Endothelial cell of umbilical vein (primary cell): ENCODE data around the gene LONP2. TPM values are rescaled to one million over a fixed set of nuclear protein-coding genes. Genes with fewer than 3 reads are reported as not detected.

Experiments used
- BruUV-seq: library from RNA; stranded (reverse); fragments of 400-500 nt; replicated peaks from 2 replicates; lab custom pipeline; 2021; lab: Mats Ljungman, UMichigan
- CTCF ChIA-PET: fragments of 300-600, 350-600 bp; sonication (Branson Sonifier 250); formaldehyde crosslinking; loops from one replicate; lab custom pipeline; 2021; ENCODE audit warnings: antibody characterized with exemption, inconsistent platforms; lab: Charles Lee
- POLR2A ChIA-PET: fragments of 300-600, 350-600 bp; sonication (Branson Sonifier 250); formaldehyde crosslinking; loops from one replicate; lab custom pipeline; 2021; ENCODE audit warnings: antibody characterized with exemption, inconsistent platforms; lab: Charles Lee
- DNase-seq: peaks from one replicate; pipeline ENCODE4 v3.0.0-alpha.2; 2011; ENCODE audit warnings: low read depth, low spot score
- FAIRE-seq: peaks from 2 replicates; lab custom pipeline; 2011; peaks lifted over from hg19 to GRCh38; lab: Jason Lieb, UNC
- H2AFZ ChIP-seq: 2 replicates; pipeline ENCODE4 v1.6.0; 2012; ENCODE audit warnings: low read depth, low read length, control low read depth, inconsistent platforms
- H3K27ac ChIP-seq: 2 replicates; pipeline ENCODE4 v1.5.1; 2011; ENCODE audit warnings: low read depth, mild to moderate bottlenecking, control low read depth, low read length, moderate library complexity; ENCODE audit not compliant: insufficient read depth
- H3K27me3 ChIP-seq, 2 experiments: 2 replicates each; pipeline versions ENCODE4 v1.6.0 to v1.6.1; 2011; ENCODE audit warnings: low read length in 2 of 2, mixed read lengths in 1 of 2; ENCODE audit not compliant: control insufficient read depth in 2 of 2, insufficient read depth in 2 of 2
- H3K36me3 ChIP-seq, 2 experiments: 2 replicates in 1 of 2; 3 replicates in 1 of 2; pipeline ENCODE4 v1.5.1; 2011; ENCODE audit warnings: low read length in 2 of 2, mild to moderate bottlenecking in 1 of 2, moderate library complexity in 1 of 2; ENCODE audit not compliant: control insufficient read depth in 2 of 2, insufficient read depth in 2 of 2; ENCODE audit errors: extremely low read depth in 1 of 2
- H3K4me1 ChIP-seq: 3 replicates; pipeline ENCODE4 v1.5.1; 2011; ENCODE audit warnings: mild to moderate bottlenecking, low read length; ENCODE audit not compliant: control insufficient read depth, insufficient read depth; ENCODE audit errors: extremely low read depth
- H3K4me2 ChIP-seq: 2 replicates; pipeline ENCODE4 v1.6.1; 2011; ENCODE audit warnings: low read length, control low read depth, mixed read lengths; ENCODE audit not compliant: insufficient read depth
- H3K4me3 ChIP-seq, 3 experiments: fragments of 200-600 bp in 1 of 3; sonication (generic), shearing (Covaris generic) in 1 of 3; replicated peaks in 1 of 3; 2 replicates each; pipeline ENCODE4 v1.5.1; 2011 to 2016; ENCODE audit warnings: control low read depth in 3 of 3, low read length in 3 of 3, mild to moderate bottlenecking in 2 of 3, inconsistent platforms in 1 of 3, low read depth in 1 of 3, moderate library complexity in 1 of 3; ENCODE audit not compliant: insufficient read depth in 1 of 3
- H3K79me2 ChIP-seq: 2 replicates; pipeline ENCODE4 v1.6.0; 2012; ENCODE audit warnings: low read length, inconsistent platforms; ENCODE audit not compliant: control insufficient read depth, insufficient read depth
- H3K9ac ChIP-seq: replicated peaks from 2 replicates; pipeline ENCODE3; 2011; ENCODE audit warnings: low read length, control low read depth; ENCODE audit not compliant: insufficient read depth; ENCODE audit errors: extremely low read depth
- H3K9me1 ChIP-seq: replicated peaks from 3 replicates; pipeline ENCODE4 v1.6.0; 2011; ENCODE audit warnings: mild to moderate bottlenecking, low read length; ENCODE audit not compliant: control insufficient read depth, insufficient read depth; ENCODE audit errors: extremely low read depth
- H3K9me3 ChIP-seq: replicated peaks from 2 replicates; pipeline ENCODE4 v1.5.1; 2012; ENCODE audit warnings: low read length, inconsistent platforms; ENCODE audit not compliant: control insufficient read depth, insufficient read depth
- H4K20me1 ChIP-seq: replicated peaks from 2 replicates; pipeline ENCODE3; 2011; ENCODE audit warnings: mild to moderate bottlenecking, low read length; ENCODE audit not compliant: control insufficient read depth, insufficient read depth; ENCODE audit errors: extremely low read depth
- EZH2 ChIP-seq: IDR thresholded peaks from 2 replicates; pipeline ENCODE4 v1.6.1; 2012; ENCODE audit warnings: borderline replicate concordance, low read depth, mild to moderate bottlenecking, moderate library complexity, low read length, inconsistent platforms; ENCODE audit not compliant: severe bottlenecking
- FOS ChIP-seq: IDR thresholded peaks from 2 replicates; pipeline ENCODE4 v1.6.1; 2011; ENCODE audit warnings: mild to moderate bottlenecking, low read length, moderate library complexity, borderline replicate concordance; ENCODE audit not compliant: insufficient read depth
- GATA2 ChIP-seq: IDR thresholded peaks from 2 replicates; pipeline ENCODE4 v1.7.0; 2011; ENCODE audit warnings: low read depth, mild to moderate bottlenecking, moderate library complexity, mixed read lengths, low read length; ENCODE audit not compliant: insufficient read length, insufficient read depth
- JUN ChIP-seq: IDR thresholded peaks from 2 replicates; pipeline ENCODE4 v1.6.1; 2011; ENCODE audit warnings: borderline replicate concordance, low read depth; ENCODE audit not compliant: insufficient read length, insufficient read depth
- MYC ChIP-seq: IDR thresholded peaks from one replicate; pipeline ENCODE4 v1.6.1; 2011; ENCODE audit warnings: mild to moderate bottlenecking, low read depth, low read length
- POLR2A ChIP-seq: IDR thresholded peaks from 2 replicates; pipeline ENCODE4 v1.6.1; 2012; ENCODE audit warnings: low read depth, mild to moderate bottlenecking, control low read depth, low read length
- POLR2AphosphoS5 ChIP-seq: IDR thresholded peaks from 2 replicates; pipeline ENCODE4 v1.6.1; 2012; ENCODE audit warnings: low read depth, mild to moderate bottlenecking, control low read depth, low read length, moderate library complexity; ENCODE audit not compliant: insufficient read depth
- dilution Hi-C: fragments of 300-500 bp; cut with MboI; formaldehyde crosslinking; loops from one replicate; pipeline ENCODE4 v1.15.0; 2019; ENCODE audit warnings: low sequenced_read_pairs; ENCODE audit not compliant: extremely low pct_ligation_motif_present
- intact Hi-C: fragments of 100-400 bp; cut with micrococcal nuclease; formaldehyde crosslinking; loops from one replicate; pipeline ENCODE4 v1.10.0; 2022
- polyA plus RNA-seq, 4 experiments: library from polyadenylated mRNA; depleted of rRNA in 3 of 4; stranded (reverse) in 3 of 4; unstranded in 1 of 4; fragments of >200 nt; gene quantifications; 2 replicates each; pipeline versions ENCODE4 v1.2.1 to v1.2.3, GENCODE V29; 2011 to 2012; ENCODE audit warnings: missing spikeins in 1 of 4
- total RNA-seq: library from RNA; stranded (reverse); gene quantifications from 2 replicates; pipeline ENCODE4 v1.2.3, GENCODE V29; 2021
- TF ChIP-seq, protein P1 (sequence below): IDR thresholded peaks from 2 replicates; pipeline ENCODE4 v1.6.1; 2011; ENCODE audit not compliant: insufficient read depth, insufficient read length
- TF ChIP-seq, protein P2 (sequence below), 2 donors: IDR thresholded peaks; 1 replicate in 1 of 2; 2 replicates in 1 of 2; pipeline ENCODE4 v1.5.1; 2011; ENCODE audit warnings: low read length in 2 of 2, mild to moderate bottlenecking in 2 of 2, moderate library complexity in 2 of 2, control low read depth in 1 of 2, inconsistent platforms in 1 of 2, low read depth in 1 of 2; ENCODE audit not compliant: insufficient read depth in 1 of 2; ENCODE audit errors: extremely low read depth in 1 of 2

LONP2 gene
- total and polyA plus RNA-seq, 2 donors (not counting 3 experiments of a cell fraction or from before 2014, with no cell fraction given): 13.5 to 38.4 TPM

DNA sequence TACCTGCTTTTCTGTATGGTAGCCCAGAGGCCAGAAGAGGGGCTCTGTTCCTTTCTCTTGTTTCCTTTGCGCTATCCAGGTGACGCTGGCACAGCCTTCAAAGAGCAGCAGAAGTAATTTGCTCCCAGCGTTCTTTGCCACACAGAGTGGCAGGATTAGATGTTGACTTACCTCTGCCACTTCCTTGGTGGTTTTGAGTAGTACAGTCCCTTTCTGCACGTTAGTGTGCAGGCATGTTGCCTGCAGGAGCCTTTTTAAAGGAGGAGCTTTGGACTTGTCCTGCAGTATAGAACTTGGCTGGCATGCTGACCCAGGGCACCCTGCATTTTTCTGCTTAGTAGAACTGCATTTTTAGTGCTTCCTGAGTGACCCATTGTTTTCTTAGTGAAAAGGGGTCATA is 3.2 kb downstream of the LONP2 start, which contains the start of gene ABCC11:
TSS of gene ABCC11 (minus strand) at position 229 of the 400 bp plus-strand sequence. CDS start 15,618 bp downstream, outside the sequence.
- Histone ChIP-seq H3K9ac (no peak within 1 kb of the TSS), H4K20me1 (peaks cover 2% of the 10 kb centered on the region), H3K4me1 (peaks cover 9% of the 10 kb centered on the region), H3K4me2 (no peak within 1 kb of the TSS), H3K4me3 (no peak within 1 kb of the TSS), H2AFZ (no peak within 1 kb of the TSS), H3K36me3 (no peaks in the 10 kb centered on the region), H3K27me3 (no peaks in the 10 kb centered on the region), H3K27ac (no peak within 1 kb of the TSS), H3K9me3 (no peaks in the 10 kb centered on the region), H3K79me2 (peaks cover 67% of the 10 kb centered on the region), H3K9me1 (no peaks in the 10 kb centered on the region)
- intact Hi-C loops (loop anchor here (10.0 kb wide), 1 partner anchor 137 kb away; the partner anchor contains the start of gene SIAH1), dilution Hi-C loops (no loop called here)
- CTCF ChIA-PET: interaction anchor here (1.0 kb wide), 1 partner anchor 16 kb away, joined by 4 read pairs; no protein-coding TSS in a partner anchor
- no peak for FAIRE-seq
- POLR2A ChIA-PET: no interaction called here
- no TSS peak for BruUV-seq
- no peak for DNase-seq
- TF ChIP-seq, protein P1, sequence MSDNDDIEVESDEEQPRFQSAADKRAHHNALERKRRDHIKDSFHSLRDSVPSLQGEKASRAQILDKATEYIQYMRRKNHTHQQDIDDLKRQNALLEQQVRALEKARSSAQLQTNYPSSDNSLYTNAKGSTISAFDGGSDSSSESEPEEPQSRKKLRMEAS: no peak
- TF ChIP-seq JUN (no peak), EZH2 (no peak), POLR2A (no peak), POLR2AphosphoS5 (no peak), GATA2 (no peak), MYC (no peak), FOS (no peak)
- TF ChIP-seq, protein P2, sequence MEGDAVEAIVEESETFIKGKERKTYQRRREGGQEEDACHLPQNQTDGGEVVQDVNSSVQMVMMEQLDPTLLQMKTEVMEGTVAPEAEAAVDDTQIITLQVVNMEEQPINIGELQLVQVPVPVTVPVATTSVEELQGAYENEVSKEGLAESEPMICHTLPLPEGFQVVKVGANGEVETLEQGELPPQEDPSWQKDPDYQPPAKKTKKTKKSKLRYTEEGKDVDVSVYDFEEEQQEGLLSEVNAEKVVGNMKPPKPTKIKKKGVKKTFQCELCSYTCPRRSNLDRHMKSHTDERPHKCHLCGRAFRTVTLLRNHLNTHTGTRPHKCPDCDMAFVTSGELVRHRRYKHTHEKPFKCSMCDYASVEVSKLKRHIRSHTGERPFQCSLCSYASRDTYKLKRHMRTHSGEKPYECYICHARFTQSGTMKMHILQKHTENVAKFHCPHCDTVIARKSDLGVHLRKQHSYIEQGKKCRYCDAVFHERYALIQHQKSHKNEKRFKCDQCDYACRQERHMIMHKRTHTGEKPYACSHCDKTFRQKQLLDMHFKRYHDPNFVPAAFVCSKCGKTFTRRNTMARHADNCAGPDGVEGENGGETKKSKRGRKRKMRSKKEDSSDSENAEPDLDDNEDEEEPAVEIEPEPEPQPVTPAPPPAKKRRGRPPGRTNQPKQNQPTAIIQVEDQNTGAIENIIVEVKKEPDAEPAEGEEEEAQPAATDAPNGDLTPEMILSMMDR (IDR thresholded peaks at IDR 0.05; ENCODE audit: extremely low read depth in 1 of 2, insufficient read depth in 1 of 2, low read depth in 1 of 2, low read length in 2 of 2): no peak
